GM21360 (cell line): Measurements from ENCODE around the gene NBPF1.
"Not testable (repeated sequence)": the region's sequence is repeated elsewhere in the genome, so short reads cannot be mapped to it uniquely, and the experiment has no call there.

Experiments used
- ATAC-seq: cut with Tn5 transposase; IDR thresholded peaks from one replicate; pipeline ENCODE4 v1.9.1; 2021; ENCODE audit warnings: mild to moderate bottlenecking, moderate library complexity; ENCODE audit not compliant: unreplicated experiment

Gene NBPF1

GRCh38 chr1:16519255-16519951, 94.0 kb downstream of the NBPF1 start:
- ATAC-seq: not testable (repeated sequence)

DNA sequence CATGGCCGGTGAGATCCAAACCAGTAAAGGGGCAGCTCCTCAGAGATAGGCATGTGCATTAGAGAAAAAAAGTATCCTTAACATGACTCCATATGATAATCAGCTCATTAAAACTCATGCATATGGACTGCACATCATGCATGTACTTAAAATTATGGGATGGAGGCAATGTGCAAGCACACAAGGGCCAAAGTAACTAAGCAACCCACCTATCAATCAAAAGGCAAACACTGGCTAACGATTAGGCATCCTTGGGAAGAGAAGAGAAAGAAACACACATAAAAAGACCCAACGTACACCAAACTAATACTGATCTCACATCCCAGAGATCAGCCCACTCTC, 94.5 kb downstream of the NBPF1 start:
- not testable (repeated sequence) for ATAC-seq

DNA sequence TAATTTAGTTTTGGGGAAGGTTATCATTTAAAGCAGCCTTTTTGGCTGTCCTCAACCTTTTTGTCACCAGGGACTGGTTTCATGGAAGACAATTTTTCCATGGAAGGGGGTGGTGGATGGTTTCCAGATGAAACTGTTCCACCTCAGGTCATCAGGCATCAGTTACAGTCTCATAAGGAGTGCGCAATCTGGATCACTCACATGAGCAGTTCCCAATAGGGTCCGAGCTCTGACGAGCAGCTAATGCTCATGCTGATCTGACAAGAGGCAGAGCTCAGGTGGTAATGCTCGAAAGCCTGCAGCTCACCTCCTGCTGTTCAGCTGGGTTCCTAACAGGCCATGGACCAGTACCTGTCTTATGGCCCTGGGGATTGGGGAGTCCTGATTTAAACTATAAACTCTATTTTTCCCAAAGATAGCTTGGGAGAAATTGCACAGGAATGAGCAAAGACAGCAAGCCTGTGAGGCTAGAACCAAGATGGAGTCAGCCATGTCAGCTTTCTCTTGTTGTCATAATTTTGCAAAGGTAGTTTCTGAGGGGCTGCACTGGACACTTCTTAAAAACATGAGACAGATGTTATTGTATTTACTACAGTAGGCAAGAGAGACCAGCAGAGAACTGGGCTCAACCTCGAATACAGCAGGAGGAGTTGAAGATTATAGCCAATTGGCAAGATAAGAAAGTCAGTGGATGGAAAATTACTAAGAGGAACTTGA, 96.5 kb downstream of the NBPF1 start:
- not testable (repeated sequence) for ATAC-seq

DNA sequence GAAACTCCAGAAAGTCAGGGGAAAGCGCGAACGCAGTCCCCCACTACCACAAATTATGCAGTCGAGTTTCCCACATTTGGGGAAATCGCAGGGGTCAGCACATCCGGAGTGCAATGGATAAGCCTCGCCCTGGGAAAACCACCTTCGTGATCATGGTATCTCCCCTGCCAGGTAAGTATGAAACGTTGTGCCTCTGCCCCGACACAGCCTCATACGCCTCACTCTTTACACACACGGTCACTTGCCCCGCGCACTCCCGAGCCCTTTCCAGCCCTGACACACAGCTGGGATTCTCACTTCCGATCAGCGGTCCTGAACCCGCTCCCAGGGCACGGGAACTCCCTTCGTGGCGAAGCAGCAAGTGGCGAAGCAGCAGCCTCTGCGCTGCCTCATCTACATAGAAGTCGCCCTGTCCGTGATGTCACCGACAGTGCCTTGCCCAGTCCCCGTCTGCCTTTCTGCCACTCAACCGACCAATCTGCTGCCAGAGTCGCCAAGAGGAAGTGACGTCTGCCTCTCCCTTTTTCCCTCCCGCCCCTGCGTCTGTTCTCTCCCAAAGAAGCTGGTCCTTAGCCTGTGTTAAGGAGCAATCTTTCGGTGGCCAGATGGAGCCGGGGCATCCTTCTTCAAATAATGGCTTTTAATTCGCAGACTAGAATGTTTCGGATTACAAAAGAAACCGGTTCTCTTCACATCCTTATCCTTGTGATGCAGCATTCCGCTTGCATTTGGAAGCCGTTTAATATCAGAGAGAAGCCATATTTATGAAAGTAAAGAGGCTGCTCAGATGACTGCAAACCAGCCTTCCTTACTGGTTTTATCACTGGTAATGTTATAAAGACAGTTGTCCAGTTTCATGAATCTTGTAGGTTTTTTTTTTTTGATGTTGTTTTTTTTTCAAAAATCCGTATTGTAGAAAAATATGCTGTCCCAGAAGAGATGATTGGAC, 99.0 kb downstream of the NBPF1 start, which contains the start of gene RNU1-1:
RNU1-1 (minus strand) TSS at position 179 of the 949 bp plus-strand sequence.
- ATAC-seq: not testable (repeated sequence)

- ATAC-seq: peak; percentile 86
These were observed 99.8 kb downstream of the NBPF1 start for GRCh38 chr1:16513412-16514106.

- ATAC-seq: not testable (repeated sequence)
These were observed 100.5 kb downstream of the NBPF1 start for GRCh38 chr1:16512624-16513411.
